HG02870 (cell line): ENCODE measurements around the gene ZDHHC11.
"Not testable (repeated sequence)": the region's sequence is repeated elsewhere in the genome, so short reads cannot be mapped to it uniquely, and the experiment has no call there.

Source experiments
- ATAC-seq: cut with Tn5 transposase; IDR thresholded peaks from one replicate; pipeline ENCODE4 v1.9.1; 2021; ENCODE audit warnings: mild to moderate bottlenecking, moderate library complexity; ENCODE audit not compliant: unreplicated experiment

Gene ZDHHC11

DNA sequence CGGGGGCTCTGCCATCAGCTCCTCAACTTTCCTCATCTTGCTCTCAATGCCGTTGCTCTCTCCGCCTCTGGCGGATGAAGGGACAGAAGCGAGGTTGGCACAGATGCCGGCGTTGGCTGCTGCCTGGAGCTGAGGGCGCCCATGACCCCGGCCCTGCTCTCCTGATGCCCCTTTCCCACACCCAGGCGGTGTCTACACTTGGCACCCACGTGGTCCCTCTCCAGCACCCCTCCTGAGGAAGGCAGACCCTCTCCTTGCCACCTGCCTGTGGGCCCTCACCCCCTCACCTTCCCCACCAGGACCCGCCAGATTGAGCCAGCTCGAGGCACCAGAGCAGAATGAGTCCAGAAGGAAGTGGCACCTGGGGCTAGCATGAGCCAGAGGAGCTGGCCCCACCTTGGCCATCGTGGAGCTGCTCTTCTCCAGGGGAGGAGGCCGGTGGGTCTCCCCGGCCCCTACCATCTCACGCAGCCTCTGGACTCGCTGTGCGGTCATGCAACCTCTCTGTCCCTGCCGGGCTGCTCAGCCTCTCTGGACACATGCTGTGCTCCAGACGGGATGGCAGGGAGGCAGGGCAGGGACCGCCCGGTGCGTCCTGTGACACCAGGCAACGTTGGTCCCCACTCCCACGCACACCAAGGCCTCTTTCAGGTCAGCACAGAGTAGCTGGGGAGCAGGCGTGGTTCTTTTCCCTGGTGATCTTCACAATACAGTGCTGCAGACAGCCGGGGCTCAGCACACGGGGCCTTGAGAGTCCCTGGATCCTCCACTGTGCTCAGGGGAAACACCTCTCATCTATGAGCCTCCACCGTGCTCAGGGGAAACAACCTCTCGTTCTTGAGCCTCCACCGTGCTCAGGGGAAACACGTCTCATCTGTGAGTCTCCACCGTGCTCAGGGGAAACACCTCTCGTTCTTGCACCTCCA lies 4.8 kb downstream of the ZDHHC11 start:
- not testable (repeated sequence) for ATAC-seq

DNA sequence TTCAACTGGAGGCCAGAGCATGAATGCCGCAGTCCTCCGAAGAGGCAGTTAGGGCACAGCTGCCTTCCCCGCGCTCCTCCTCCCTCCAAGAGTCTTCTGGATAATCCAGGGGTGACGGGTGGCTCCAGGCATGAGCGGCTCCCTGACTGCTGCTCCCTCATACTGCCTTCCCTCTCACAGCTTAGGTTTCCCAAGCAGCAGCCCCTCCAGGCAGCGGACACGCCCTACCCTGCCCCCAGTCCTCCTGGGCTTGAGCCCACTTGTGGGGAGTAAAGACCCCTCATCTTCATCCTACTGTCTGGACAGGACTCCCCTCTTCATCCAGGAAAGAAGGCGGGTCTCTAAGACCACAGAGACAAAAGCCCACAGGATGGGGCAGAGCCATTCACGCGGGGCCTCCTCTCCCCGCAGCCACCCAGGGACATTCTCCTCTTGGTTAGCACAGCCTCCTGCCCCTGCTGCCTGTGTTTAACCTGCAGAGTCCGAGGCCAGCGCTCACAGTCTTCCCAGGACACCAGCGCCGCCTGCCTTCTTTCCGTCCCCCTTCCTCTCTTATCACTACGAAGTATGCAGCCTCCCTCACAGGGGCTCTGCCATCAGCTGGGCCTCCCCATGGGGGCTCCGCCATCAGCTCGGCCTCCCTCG lies 5.6 kb downstream of the ZDHHC11 start:
- not testable (repeated sequence) for ATAC-seq

DNA sequence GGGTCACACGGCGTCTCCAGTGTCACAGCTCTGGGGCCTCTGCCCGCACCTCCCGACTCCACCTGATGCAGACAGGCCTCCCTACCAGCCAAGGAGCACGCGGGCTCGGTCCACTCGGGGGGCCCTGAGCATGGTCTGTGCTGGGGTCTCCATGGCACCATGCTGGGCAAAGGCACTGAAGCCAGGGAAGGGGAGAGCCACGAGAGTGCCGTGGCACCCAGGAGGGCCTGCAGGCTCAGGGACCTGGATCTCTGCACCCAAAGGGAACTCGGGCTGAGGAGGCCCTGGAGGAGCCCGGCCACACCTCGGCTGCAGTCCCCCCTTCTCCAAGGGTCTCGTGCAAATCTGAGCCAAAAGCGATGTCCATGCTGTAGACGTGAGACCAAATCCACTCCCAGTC lies 6.4 kb downstream of the ZDHHC11 start:
- ATAC-seq, result not testable (repeated sequence)

DNA sequence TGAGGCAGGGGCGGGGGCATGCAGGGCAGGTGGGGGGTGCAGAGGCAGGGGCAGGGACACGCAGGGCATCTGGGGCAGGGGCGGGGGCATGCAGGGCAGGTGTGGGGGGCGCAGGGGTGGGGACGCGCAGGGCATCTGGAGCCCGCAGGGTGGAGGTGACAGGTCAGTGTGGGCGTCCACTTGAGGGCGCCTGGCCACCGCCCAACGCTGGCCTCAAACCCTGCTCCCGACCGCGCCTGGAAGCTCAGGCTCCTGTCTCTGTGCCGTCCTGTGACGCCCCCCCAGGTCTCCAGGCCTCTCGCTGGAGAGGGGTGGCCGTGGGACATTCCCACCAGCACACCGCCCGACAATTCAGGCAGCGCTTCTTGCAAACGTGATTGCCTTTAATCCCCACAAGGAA lies 6.9 kb downstream of the ZDHHC11 start:
- ATAC-seq, result not testable (repeated sequence)

DNA sequence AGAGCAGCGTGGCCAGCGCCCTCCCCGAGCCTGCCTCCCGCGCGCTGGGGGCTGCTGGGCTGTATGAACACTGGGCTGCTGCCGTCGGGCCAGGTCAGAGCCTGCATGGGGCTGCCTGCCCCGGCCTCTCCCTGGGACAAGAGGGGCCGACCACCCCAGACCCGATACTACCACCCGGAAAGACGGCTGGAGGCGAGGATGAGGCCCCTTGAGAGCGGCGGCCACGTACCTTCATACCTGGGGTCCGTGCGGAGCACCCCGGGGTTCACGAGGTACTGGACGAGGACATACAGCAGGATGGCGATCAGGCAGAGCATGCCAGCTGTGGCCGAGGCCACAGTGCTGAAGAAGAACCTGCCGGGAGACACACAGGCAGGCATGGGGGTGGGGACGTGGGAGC lies 7.4 kb downstream of the ZDHHC11 start:
- not testable (repeated sequence) for ATAC-seq

DNA sequence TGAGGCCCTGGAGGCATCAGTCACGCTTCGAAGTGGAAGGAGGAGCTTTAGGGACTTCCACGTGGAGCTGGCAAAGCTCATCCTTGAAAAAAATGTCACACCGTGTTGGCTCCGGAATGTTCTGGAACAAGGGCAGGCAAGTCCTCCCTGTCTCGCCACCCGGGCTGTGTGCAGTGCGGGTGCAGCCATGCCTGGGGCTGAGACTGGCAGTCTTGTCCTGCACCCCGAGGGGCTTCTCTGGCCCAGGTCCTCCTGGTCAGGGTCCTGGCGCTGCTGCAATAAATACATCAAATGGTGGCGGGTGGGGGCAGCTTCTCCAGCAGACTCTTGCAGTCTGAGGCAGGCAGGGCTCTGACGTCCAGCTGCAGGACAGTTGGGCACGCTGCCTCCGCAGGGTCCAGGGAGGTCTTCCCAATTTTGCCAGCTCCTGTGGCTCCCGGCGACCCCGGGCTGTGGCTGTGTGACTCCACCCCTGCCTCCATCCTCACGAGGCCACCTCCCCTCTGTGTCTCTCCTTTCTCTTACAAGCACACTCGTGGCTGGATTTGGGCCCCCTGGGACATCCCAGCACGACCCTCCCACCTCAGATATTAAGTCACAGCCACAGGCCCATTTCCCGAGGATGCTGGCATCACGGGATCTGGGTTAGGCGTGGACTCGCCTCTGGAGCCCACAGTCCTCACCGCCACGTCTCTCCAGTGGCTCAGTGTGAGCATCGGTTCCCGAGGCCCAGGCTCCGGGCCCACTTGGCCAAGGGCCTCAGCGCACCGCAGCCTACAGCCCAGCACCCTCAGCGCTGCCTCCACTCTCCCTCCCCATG lies 8.2 kb downstream of the ZDHHC11 start:
- not testable (repeated sequence) for ATAC-seq

DNA sequence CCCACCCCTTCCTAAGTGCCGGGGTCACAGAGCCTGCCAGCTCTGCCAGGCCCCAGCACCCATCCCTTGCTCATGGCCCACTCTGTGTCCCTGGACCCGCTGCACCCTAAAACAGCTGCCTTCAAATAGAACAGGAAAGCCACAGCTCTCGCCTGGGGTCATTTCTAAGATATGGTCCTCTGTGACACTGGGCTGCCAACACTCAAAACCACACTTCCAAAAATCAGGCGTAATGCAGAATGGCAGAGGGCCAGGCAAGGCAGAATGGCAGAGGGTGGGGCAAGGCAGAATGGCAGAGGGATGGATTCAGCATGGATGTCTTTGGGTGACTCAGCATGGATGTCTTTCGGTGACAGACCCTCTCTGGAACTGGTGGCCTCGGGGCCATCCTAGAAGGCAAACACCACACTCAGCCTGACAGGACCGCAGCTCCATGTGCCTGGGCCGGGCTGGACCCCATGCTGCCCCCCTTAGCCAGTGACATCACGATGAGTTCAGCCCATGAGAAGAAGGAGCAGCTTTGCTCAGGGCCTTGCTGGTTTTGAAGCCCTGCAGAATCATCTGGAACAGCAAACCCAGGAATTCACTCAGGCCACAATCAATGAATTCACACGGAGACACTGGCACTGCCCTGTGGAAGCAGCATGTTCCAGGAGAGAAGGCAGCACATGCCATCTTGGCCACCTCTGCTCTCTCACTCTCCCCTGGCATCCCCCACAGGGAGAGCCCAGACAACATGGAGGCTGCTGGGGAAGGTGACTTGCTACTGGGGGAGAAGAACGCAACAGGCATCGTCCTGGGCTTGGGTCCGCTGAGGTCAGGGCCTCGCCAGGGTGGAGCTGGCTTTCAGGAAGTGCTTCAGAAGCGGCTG lies 9.0 kb downstream of the ZDHHC11 start:
- ATAC-seq, result not testable (repeated sequence)

DNA sequence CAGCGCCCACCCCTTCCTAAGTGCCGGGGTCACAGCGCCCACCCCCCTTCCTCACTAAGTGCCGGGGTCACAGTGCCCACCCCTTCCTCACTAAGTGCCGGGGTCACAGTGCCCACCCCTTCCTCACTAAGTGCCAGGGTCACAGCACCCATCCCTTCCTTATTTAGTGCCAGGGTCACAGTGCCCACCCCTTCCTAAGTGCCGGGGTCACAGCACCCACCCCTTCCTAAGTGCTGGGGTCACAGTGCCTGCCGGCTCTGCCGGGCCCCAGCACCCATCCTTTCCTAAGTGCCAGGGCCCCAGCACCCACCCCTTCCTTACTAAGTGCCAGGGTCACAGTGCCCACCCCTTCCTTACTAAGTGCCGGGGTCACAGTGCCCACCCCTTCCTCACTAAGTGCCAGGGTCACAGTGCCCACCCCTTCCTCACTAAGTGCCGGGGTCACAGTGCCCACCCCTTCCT lies 9.8 kb downstream of the ZDHHC11 start:
- not testable (repeated sequence) for ATAC-seq

DNA sequence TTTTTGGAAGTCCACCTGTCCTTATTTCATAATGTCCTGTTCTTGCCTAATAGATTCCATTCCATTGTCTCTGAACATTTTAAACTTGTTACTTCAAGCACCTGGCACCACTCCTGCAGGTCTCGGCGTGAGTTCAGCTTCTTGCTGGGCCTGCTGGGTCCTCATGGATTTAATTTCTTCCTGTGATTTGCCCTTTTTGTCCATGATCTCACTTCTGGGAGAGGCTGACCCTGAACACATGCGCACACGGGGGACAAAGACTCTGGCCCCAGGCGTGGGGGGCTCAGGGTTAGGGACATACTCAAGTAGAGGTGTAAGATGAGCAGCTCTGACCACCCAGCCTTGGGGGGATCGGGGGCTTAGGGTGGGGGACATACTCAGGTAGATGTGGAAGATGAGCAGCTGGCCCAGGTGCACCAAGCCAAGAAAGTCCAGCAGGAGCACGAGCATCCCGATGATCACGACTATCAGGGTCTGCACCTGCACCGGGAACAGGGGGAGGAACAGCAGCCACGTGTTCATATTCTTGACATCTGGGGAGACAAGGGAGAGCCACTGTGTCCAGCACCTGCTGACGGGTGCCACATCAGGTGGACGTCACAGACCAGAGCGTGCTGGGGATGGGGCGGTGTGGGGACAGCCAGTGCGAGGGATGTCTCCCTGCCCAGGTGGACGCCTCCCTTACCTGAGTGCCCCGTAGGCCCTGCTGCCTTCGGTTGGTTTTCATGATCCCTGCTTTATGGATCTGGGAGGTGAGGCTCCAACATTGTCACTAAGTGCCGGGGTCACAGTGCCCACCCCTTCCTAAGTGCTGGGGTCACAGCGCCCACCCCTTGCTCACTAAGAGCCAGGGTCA lies 10.4 kb downstream of the ZDHHC11 start:
- ATAC-seq, result not testable (repeated sequence)

DNA sequence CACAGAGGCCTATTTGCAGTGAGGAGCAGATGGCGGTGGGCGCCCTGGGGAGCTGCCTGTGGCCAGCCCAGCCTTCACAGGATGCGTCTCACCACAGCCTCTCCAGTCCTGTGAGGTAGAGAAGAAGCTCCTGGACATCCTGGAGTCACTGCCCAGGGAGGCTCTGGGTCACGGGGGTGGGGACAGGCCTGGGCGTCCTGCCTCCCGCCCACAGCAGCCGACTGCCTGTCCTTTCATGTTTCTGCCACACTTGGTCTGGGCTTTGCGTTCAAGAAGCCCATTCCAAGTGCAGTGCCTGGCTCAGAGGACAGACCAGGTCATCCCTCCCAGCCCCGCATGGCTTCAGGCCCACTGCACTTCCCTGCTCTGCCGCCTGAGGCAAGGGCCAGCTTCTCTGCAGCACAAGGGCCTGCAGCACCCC lies 12.3 kb downstream of the ZDHHC11 start:
- not testable (repeated sequence) for ATAC-seq

DNA sequence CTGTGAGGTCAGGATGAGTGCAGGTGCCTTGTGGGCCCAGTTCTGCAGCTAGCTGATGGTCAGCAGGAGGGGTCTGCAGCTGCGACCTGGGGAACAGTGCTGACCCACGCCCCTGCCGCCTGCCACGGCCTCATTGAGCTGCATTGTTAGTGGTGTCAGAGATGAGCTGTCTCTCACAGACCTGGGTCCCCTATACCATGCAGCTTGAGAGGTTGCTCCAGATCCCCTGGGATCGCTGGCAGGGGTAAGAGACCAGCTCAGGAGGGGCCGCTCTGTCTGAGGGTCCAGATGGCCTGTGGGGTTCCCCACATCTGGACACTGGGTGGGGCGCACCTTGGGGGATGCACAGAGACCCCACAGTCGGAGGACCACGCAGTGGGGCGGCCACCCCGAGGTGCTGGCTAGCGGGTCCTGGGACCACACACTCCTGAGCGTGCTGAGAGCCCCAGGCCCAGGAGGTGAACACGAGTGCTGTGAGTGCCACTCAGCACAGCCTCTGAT lies 13.1 kb downstream of the ZDHHC11 start:
- not testable (repeated sequence) for ATAC-seq

DNA sequence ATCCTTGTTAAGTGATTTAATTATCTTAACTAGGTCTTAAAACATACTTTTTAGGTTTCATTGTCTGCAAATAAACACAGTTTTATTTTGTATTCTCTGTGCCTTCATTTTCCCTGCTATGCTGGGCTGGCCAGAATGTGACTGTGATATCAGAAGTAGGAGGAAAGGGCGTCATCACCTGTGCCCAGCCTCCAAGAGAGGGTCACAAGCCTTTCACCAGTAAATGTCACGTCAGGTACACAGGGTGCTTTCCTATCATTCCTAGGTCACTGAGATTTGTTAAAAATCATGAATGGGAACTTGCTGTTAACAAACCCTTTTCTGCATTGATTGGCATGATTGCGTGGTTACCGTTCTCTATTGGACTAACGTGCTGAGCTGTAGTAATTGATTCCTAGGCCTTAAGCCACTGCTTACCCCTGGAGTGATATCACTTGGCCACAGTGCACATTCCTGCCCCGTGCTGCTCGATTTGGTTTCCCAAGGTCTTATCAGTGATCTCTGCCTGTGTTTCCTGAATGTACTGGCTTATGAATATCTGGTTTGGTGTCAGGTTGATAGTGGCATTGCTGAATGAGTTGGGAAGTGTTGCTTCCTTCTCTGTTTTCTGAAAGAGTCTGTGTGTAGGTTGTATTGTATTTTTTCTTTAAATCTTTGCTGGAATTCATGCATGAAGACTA lies 14.7 kb downstream of the ZDHHC11 start:
- ATAC-seq, result not testable (repeated sequence)

DNA sequence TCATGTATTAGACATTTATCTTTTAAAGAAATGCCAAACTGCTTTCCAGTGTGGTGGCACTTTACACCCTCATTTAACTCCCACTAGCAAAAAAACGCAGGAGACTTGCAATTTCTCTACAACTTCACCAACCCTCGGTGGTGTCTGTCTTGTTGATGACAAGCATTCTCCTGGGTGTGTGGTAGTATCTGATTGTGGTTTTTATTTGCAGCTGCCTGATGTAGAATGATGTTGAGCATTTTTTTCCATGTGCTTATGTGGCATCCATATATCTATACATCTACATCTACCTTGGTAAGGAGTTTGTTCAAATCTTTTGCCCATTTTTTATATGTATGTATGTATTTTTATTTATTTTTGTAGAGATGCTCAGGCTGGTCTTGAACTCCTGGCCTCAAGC lies 16.8 kb downstream of the ZDHHC11 start:
- not testable (repeated sequence) for ATAC-seq

DNA sequence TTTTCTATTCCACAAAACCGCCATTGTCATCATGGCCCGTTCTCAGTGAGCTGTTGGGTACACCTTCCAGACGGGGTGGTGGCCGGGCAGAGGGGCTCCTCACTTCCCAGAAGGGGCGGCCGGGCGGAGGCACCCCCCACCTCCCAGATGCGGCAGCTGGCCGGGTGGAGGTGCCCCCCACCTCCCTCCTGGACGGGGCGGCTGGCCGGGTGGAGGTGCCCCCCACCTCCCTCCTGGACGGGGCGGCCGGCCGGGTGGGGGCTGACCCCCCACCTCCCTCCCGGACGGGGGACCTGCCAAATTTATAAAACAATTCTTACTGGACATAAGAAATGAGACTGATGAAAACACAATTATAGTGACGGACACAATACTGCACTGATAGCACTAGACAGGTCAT lies 22.6 kb downstream of the ZDHHC11 start:
- ATAC-seq, result not testable (repeated sequence)

DNA sequence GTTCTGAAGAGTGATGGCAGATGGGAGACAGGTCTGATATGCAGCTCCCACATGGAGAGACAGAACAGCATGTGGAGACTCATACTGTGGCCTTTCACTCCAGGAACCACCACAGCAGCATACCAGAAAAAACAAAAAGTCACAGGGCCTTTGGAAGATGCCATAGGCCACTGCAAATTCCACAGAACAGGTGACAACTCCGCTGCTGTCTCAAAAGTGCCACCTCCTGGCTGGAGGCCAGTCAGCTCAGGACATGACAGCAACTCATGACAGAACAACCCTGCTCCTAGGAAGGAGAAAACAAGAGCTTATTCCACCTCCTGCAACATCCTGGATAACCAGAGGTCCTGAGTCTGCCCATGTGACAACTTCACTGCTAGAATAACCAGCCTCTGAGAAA lies 25.2 kb downstream of the ZDHHC11 start:
- ATAC-seq, result not testable (repeated sequence)

DNA sequence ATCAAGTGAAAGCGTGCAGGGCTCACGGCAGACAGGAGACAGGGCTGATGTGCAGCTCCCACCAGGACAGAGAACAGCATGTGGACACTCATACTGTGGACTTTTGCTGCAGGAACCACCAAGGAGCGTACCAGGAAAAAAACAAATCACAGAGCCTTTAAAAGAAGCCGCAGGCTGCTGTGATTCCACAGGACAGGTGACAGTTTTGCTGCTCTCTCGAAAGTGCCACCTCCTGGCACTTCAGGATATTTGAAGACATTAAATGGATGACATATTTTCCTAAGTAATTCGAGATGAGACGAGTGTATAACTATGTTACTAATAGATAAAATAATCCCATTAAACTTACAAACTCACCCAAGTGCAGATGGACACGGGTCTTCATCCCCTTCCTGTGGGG lies 29.3 kb downstream of the ZDHHC11 start:
- no peak for ATAC-seq

DNA sequence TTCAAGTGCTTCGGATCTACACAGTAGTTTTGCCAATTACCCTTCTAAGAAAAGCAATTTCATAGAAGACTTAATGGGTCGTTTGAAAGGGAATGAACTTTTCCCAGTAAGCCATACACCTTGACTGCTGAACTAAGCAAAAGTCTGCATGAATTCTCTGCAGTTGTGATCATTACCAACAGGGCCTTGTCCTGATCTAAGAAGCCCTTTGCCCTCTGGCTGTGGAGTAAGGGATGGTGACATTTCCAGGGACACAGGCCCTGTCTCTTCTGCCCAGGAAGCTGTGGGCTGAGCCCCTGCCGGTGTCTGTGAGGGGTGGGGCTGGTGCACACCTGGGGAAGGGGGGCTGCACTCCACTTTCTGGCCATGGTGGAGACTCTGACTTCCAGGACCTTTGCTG lies 30.5 kb downstream of the ZDHHC11 start:
- no peak for ATAC-seq

DNA sequence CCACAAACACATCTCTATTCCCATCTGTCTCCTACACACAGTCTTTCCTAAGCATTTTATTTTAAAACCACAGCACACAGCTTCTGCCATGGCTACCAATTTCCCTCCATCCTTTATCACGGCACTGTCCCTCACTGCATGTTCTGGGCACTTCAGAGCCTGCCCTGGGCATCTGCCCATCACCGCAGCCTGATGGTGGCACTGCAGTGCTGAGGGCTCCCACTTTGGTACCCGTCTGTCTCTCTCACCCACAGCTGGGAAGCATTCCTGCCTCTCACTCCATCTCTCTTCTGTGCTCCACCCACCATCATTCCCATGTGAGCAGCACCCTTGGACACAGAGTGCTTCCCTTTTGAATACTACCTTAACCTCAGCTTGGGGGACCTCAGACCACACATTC lies 31.7 kb downstream of the ZDHHC11 start:
- ATAC-seq, result no peak
